ENCODE measurements around the gene USH1C.

- TF ChIP-seq CTCF (IDR thresholded peaks at IDR 0.05) (no peak), POLR2A (IDR thresholded peaks at IDR 0.05; ENCODE audit: low read depth) (no peak)
Measured at GRCh38 chr11:17506942-17507341, 37.3 kb downstream of the USH1C start.
